NCI-H82 treated with DMSO at 0.1 percent for 48 hours (cell line): ENCODE data around the gene COL4A1.

Source experiments
- DNase-seq: peaks from one replicate; lab custom pipeline; 2025; ENCODE audit not compliant: unreplicated experiment; lab: John Stamatoyannopoulos, UW

COL4A1 gene

DNA sequence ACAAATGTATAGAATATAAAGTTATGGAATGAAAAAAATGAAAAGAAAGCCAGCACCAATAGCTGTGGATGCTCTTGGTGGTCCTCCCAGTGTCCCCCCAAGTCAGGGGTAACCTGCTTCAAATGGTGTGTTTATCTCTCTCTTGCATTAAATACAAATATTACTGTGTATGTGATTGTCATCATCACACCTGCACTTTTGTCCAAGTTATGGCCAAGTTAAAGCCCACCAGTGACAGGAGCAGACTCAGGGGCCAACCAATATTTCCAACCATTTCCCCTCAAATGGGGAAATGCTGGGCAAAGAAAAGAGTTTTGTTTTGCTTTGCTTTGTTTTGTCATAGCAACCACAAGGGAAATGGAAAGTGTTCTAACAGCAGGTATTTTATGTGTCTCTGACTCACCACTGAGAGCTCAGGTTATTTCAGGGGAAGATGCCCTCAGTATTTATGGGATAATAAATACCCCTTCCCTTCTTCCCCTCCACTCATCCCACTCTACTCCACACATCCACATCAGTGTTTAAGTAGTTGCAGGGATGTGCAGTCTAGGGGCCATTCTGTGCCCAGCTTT is 133.6 kb downstream of the COL4A1 start:
- no peak for DNase-seq

DNA sequence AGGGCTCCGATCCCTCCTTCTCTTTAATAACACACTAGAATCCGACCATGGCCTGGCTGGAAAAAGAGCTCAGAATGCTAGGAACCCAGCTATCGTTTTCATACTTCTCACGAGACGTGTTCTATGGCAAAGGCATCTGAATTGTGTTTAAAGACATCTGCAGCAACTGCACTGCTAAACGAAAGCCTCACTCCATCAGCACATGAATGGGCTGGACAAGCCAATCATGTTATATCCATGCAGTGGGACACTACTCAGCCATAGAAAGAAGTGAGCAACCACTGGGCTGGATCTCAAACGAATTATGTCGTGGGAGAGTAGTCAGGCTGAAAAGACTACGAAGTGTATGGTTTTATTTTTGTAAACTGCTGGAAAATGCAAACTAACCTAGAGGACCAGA is 136.1 kb downstream of the COL4A1 start:
- DNase-seq, result no peak

DNA sequence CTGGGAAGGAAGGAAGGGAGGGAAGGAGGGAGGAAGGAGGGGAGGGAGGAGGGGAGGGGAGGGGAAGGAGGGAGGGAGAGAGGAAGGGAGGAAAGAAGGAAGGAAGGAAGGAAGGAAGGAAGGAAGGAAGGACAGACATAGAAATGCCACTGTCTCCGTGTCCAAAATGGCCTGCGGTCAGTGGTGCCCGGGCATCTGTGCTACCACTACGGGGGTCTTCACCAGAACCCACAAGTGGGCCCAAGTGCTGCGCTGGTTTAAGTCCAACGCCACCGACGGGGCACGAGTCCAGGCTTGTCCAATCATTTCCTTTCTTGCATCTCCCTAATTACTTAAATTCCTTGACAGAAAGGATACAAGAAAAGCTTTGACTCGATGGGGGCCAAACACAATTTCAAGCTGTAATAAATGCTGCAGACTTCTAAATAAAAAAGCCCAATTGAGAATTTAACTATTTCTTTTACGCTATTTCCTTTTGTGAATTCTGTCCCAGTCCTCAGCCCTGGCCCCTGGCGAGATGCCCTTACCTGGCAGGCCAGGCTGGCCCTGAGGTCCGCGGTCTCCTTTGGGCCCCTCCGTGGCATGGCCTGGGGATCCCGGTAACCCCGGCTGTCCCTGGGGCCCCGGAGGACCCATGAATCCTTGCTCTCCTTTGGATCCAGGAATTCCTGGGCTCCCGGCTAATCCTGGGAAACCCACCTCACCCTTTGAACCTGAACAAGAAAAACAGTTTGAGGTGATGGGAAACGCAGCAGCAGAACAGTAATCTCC is 136.8 kb downstream of the COL4A1 start:
- no peak for DNase-seq

DNA sequence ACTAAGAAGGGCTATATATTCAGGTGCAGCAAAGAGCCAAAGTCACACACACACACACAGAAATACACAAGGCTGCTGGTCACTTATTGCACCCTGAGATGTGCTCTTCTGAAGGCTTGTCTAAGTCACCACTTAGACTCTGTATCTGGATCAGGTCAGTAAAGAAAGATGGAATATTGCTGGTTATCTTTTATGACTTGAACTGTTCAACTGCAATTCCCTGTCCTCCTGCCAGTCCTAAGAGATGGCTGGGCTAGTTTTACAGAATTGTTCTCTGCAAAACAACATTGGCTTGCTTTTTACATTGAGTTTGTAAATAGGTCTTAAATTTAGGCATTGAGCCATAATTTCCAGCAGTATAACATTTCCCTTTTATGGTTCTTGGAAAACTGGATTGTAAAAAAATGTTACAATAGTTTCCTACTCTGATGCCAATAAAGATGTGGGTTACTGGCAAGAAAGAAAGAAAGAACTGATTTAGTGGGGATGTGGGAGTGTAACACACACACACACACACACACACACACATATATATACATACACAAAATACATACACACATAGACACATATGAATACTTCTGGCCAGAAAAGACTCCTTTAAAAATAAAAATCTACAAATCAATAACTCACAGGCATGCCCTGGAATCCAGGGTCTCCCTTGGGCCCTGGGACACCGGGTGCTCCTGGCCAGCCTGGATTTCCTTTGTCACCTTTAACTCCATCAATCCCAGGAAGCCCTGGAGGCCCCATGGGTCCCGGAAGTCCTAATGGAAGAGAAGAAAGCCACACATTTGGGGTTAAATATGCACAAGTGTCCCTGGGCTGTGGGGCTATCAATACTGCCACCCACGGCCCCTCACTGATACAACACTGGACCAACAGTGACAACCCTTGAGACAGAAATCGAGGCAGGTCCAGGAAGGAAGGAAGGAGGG is 137.7 kb downstream of the COL4A1 start:
- DNase-seq, result no peak

DNA sequence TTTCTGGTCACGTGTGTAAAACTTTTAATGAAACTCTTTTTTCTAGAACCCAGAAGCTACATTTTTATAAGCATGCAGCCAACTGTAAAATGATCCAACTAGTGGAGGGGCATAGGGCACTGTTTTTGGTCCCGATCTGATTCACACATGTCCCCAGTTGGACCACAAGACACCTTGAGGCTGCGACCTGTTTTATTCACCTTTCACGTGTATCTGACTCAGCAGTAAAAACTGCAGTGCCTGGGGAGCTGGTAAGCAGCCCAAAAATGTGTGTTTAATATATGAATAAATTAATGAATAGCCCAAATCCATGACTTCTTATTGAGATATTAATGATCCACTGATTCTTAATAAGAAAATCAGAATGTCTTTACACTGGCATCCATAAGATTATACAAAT is 140.4 kb downstream of the COL4A1 start:
- DNase-seq, result no peak

DNA sequence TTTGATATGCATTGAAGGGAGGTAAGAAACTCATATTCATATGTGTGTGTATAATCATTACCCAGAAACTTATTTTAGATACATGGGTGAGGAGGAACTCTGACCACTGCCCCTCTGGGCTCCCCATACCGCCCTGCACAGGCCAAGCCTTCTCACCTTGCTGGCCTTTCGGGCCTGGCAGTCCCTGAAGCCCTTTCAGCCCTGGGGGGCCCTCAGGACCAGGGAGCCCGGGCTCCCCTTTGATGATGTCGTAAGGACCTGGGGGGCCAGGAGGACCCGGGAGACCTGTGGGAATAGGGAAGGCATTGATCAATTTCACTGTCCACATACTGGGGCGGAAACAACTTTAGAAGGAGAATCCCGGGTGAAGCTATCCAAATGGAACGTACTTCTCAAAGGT is 142.3 kb downstream of the COL4A1 start:
- DNase-seq, result no peak

DNA sequence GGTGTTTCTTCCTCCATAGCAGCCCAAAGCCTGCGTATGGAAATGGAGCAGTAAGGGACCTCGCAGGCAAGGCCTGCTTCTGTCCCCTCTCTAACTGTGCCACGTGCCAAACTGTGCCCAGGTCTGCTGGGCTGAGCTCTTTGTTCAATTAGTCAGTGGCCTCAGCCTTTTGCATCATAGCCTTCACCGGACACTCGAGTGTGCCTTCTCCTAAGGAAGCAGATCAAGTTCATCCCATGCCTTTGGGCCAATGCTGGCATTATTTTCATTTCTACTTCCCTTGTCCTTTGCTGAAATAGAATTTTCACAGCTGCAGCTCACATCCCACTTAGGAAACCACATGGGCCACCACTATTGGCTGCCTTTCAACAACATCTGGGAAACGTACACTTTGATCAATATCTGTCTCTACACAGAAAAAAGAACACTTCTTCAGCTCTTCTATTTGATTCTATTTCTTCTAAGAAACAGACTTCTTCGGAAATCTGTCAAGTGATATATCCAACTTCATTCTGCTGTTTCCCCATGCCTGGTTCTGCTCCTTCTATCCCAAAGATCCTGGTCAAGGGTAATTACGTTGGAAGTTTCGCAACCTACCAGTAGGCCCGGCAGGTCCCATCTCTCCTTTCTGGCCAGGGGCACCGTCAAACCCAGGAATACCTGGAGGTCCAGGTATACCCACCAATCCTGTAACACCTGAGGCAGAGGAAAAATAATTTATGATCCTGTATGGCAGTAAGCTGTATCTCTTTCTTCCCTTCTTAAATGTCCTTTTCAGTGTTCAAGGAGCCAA is 143.9 kb downstream of the COL4A1 start:
- no peak for DNase-seq

DNA sequence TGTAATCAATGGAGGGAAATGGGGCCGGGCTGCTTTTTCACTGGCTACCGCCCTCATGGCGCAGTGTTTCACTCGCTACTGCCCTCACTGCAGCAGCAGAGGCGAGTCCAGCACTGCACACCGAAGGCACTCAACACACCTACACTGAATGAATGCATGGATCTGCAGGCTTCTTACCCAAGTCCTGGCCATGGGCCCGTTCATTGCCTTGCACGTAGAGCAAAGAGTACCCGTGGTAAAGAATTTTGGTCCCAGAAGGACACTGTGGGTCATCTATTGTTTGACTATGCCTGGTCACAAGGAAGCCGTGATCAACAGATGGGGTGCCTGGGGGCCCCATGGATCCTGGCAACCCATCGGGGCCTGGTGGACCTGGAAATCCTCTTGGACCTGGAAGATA is 144.9 kb downstream of the COL4A1 start:
- no peak for DNase-seq

DNA sequence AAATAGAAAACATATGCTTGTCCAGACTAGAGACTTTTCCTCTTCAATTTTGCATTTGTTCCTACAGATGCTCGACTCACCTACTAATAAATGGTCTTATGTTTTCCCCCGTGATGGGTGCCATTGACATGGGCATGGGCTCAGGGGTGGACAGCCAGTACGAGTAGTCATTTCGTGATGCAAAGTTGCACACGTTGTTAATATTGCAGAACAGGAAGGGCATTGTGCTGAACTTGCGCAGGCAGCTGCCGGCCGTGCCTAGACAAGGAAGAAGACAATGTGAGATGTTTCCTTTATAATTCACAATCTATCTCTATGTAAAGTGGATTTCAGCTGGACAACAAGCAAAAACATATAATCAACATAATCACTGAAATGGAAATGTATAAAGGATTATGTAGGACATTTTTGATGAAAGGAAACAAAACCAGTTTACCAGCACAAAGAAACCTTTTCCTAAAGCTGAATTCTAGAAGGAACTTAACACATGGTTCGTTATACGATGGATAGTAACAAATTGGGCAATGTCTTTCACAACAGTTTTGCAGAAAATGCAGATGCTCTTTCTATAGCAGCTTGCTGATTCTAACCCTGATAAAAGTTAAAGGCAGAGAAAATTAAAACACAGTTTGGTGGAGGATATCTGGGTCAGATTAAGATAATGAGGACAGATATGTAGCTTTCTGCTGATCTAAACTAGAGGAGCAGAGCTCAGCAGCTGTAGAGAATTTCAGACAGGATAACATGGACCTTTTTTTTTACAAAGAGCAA is 145.7 kb downstream of the COL4A1 start:
- no peak for DNase-seq

DNA sequence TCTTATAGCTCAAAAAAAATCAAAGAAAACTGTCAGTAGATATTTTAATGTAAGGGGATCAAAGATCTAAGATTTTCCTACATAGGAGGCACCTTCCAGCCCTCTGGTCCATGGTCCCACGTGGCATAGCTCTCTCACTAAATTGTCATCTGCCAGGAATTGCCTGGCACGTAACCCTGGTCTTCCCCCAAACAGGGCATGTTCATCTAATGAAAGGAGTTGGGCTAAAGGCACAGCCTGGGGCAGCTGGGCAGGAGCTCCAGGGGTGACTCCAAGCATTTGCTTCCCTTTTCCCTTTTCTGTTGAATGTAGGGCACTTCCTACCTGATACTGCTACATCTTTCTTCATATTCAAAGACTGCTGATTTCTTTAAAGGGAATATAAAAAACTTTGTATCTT is 148.7 kb downstream of the COL4A1 start:
- DNase-seq, result no peak

DNA sequence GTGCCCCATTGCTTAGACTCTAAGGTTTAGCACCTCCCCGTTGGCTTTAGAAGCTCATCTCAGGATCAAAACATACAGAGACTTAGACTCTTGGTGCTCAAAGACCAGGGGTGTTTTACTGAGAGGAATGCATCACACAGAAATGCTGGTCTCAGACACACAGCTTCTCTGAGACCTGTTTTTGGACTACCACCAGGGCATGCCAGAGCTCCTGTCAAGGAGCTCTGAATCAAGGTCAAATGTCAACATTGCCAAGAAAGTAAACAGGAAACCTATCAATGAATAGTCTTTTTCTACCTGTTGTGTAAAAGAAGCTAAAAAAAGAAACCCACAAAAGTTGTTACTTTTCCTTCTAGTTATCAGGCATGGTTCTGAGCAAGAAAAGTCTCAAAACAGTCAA is 149.2 kb downstream of the COL4A1 start:
- DNase-seq, result no peak

DNA sequence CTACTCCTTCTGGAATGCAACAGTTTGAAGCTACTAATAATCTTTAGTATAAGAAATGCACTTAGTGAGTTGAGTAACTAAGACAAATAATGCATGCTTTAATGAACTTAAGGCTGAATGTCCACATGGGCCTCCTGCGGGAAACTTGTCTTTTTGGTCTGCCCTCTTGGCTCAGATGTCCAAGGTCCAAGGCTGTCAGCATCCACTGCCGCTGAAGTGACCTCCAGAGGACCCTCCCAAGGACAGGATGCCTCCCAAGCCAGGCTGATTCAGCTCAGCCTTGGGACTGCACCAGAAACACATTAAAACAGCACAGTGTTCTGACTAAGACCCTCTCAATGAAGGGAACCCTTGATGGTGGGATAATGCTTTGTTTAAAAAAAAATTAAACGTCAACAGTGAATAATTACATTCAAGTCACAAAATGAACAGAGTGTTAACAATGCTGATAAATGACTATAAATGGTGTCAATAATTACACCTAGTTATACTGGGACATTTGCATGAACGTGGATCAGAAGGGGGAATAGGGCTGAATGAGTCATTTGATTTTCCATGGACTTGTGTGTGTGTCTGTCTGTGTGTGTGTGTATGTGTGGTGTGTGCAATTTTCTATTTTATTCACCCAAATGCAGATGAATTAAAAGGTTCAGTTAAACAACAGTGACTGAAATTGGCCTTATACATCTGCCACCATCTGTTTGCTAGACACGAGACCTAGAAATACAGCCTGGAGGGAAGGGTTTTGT is 150.5 kb downstream of the COL4A1 start:
- no peak for DNase-seq

DNA sequence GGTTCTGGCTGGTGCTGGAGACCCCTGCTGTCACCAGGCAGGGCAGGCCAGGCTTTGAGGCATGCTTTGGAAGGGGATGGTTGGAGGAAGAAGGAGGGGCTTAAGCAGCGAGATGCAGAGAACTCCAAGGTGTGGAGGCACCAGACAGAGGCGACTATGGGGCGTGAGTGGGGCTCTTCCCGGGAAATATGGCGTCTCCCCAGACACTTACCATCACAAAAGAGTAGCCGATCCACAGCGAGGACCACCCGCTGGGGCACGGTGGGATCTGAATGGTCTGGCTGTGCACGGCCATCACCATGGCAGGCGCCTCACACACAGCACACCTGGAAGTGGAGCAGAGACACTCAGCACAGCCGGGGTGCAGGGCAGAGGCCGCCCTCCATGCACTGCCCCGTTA is 151.9 kb downstream of the COL4A1 start:
- DNase-seq, result no peak

DNA sequence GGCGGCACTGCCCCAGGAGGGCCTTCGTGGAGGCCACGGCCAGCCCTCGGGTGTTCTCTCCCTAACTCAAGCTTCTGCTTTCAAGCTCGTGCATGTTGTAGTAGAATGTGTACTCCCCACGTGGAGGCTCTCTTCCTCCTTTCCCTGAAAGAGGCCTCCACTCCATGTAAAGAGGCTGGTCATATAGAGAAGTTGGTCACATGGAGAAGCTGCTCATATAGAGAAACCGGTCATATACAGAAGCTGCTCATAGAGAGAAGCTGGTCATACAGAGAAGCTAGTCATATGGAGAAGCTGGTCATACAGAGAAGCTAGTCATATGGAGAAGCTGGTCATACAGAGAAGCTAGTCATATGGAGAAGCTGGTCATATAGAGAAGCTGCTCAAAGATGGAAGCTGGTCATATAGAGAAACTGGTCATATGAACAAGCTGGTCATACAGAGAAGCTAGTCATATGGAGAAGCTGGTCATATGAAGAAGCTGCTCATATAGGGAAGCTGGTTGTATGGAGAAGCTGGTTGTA is 152.5 kb downstream of the COL4A1 start:
- no peak for DNase-seq

DNA sequence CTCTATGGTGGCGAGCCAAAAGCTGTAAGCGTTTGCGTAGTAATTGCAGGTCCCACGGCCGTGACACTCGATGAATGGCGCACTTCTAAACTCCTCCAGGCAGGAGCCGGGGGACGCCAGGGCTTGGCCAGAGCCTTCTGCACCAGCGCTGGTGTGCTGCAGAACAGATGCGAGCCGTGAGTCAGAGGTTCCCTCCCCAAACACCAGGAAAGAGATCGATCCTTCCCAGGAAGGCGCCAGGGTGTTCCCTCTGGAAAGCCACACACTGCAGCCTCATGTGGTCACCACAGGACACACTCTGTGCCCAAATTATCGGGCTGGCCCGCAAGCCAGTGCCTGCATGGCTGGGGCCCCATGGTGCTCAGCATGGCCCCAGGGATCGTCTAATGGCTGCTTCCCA is 154.6 kb downstream of the COL4A1 start:
- no peak for DNase-seq

DNA sequence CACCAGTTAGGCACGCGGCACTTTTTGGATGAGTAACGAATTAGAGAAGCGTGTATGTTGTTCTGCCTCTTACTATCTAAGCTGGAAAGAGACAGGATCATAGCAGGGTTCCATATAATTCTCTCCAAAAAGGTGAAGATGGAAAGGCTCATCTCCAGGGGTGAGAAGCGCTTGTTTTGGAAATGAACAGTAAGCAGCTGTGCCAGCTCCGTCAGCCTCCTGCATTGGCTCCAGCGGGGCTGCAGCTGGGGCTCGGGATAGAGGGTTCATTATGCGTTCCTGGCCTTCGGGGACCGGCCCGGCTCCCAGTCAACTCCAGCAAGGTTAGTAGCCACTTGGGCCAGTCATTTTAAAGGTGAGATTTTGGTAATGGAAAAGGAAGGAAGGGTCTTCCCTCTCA is 155.5 kb downstream of the COL4A1 start:
- no peak for DNase-seq

DNA sequence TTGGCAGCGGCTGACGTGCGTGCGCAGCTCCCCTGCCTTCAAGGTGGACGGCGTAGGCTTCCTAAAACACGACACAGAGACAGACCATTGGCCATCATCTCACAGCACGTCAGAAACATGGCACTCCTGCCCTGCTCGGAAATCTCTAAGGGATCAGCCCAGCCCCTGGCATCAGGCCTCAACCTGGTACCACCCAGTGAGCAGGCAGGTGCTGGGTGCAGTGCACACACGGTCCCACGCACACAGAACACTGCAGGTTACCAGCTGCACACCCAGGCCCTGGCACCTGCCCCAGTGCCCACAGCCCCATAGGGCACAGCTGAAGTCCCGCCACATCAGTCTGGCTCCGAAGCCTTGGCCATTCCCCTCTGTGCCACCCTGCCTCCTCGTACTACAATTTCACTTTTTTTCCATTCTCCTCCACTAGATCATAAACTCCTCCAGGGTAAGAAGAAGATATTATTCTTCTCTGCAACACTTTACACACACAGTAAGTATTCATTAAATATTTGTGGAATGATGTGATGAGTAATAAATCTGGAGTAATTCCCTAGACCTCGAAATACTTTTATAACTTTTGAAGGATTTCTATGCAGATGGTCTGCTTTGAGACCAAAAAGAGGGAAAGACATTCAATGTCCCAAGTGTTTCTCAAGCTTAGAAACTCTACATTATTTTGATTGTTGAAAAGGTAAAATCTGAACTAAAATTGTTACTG is 156.4 kb downstream of the COL4A1 start:
- DNase-seq, result no peak

DNA sequence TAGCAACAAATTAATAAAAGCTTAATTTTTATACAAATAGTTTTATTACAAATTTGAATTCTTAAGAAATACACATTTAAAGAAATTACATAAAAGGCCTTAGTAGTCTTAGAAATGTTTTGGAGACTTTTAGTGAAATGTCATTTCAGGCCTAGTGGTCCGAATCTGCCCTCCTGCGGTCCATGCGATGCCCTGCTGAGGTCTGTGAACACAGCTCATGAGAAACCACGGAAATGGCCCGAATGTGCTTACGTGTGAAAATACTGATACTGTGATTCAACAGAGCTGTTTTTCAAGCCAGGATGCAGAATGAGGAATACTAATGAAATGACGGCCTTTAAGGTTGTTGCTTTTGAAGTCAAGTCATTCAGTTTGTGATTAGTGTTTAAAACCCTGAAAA is 157.9 kb downstream of the COL4A1 start:
- no peak for DNase-seq

DNA sequence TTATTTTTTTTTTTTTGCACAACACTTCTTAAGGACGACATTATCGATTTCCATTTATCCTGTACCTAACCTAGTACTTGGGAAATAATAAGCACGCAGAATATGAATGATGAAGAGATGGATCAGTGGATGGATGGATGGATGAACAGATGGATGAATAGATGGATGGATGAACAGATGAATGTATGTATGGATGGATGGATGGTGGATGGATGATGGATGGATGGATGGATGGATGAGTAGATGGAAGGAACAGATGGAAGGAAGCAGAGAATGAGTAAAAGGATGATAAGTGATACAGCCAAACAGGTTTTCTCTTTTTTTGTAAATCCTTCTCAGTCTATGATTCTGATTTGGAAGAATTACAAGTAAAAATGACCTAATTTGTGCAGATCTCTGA is 166.9 kb downstream of the COL4A1 start:
- no peak for DNase-seq
